ENCODE measurements around the gene HIGD2B.
A peak's percentile ranks its signal among the peaks of the same experiment; 100 is the strongest.
"Not testable (repeated sequence)": the region's sequence is repeated elsewhere in the genome, so short reads cannot be mapped to it uniquely, and the experiment has no call there.

Gene HIGD2B, protein sequence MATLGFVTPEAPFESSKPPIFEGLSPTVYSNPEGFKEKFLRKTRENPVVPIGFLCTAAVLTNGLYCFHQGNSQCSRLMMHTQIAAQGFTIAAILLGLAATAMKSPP

DNA sequence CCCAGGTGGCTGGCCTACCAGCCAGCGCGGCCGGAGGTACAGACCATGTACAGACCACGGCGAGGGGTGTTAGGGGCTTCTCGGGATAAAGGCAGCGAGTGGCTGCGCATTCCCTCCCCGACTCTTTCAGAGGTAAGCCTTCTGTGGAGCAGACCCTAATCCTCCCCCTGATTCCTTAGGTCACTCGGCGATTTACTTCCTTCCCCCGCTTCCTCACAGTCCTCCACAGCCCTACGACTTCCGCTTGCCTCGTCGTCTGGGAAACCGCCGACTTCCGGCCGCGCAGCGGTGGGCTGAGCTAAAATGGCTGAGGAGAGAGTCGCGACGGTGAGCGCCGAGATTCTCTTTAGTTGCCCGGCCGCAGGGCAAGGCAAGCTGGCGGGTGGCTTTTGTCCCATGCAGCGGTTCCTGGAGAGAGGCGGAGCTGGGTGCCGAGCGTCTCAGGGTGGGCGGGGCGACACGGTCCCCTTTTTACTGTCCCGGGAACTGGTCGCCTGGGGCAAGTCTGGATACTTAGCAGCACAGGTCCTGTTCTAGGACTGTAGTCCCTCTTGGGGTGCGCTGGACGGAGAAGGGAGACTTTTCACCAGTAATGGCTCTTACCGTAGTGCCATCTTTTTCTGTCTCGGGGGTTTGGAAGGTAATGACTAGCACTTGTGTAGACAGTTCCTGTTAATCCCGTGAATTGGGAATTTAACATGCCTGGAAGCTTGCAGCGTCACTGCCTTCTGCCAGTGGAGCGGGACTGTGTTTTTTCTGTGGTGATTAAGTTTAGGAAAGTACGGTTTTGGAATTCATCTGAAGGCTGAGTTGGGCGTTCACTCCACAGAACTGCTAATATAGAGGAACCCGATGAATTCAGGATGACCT, at the start of gene HIGD2B, which contains the start of gene BBS4:
Gene HIGD2B, minus strand, starts transcription at position 258 of the 870 bp plus-strand sequence. CDS start 9,808 bp downstream, outside the sequence.
Gene BBS4, plus strand, starts transcription at position 283 of the 870 bp plus-strand sequence. Its CDS starts 21 bp downstream, at position 304.
- DNase-seq: peak; percentile 87

- DNase-seq: no peak
Measured at GRCh38 chr15:72735111-72735510, 49.1 kb upstream of the HIGD2B start.

DNA sequence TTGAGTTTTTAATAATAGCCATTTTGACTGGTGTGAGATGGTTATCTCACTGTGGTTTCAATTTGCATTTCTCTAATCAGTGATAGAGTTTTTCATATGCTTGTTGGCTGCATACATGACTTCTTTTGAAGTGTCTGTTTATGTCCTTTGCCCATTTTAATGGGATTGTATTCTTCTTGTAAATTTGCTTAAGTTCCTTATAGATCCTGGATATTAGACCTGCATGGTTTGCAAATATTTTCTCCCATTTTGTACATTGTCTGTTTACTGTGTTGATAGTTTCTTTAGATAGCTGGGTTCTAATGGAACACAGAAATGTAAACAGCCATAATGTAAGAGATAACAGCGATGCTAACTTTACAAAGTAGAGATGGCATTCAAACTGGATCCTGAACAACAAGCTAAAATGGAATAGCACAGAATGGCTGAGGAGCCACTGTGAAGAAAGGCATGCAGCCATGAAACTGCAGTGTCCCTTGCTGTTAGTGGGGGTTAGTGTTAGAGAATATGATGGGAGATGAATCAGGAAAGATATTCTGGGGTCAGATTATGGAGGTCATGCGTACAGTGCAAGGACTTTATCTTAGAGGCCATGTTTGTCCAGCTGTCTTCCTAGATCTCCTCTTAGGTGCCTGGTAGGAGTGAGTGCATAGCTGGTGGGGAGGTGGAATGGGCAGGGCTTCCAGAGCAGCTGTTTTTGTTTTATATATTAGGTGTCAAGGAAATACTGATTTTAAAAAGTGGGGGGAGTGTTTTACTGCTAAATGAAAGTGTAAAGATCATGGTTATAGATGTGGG, 48.2 kb upstream of the HIGD2B start:
- DNase-seq: no peak

- no peak for DNase-seq
Measured at GRCh38 chr15:72732516-72732915, 46.5 kb upstream of the HIGD2B start.

DNA sequence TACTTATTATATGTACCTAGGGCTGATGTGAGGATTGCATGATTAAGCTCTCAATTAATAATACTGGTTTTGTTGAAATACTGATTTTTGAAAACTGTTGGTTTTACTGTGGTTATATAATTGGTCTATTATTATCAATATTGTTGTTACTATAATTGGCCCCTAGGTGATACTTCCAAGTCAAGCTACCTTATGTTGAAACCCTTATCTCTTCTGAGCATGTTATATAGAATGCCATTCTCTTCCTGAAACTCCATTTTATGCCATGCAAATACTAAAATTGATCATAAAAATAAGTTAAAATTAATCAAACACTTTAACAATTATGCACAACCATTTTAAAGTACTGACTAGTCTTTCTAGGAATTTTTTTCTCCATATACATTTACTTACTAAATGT, 46.1 kb upstream of the HIGD2B start:
- no peak for DNase-seq

DNA sequence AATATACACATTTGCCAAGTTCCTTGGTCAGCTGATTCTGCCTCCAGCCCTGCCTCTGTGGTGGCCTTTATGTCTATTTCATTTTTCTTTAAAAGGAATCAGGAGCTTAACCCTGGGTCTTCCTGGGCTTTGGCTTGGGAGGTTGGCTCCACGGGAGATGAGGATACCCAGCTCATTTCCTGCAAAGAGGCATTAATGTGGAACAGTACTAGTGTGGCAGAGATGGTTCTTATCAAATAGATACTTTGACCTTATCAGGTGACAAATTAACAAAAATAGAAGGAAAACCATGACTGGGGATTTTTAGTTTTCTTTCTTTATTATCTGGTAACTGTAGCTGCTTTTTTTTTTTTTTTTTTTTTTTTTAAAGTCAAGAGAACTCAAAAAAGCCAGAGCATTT, 42.8 kb upstream of the HIGD2B start:
- DNase-seq: no peak

GRCh38 chr15:72728249-72728648, 42.3 kb upstream of the HIGD2B start:
- not testable (repeated sequence) for DNase-seq

DNA sequence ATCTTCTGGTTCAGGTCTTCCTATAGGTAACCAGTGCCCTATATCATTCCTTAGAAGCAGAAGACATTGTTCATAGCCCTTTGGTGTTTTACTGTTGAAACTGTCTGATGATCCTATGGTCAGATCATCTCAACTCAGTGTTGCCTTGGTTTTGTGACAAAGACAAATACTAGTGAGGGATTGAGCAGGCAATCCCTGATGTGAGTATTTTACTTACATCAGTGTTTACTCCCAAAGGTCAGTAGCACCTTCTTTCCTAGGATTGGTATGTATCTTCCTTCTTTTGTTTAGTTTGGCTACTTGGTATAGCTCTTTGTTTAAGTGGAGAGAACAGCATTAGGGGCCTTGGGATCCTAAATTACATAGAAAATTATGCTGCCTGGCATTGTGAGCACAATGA, 41.2 kb upstream of the HIGD2B start:
- DNase-seq: no peak

GRCh38 chr15:72725851-72726250, 39.9 kb upstream of the HIGD2B start:
- DNase-seq: not testable (repeated sequence)

DNA sequence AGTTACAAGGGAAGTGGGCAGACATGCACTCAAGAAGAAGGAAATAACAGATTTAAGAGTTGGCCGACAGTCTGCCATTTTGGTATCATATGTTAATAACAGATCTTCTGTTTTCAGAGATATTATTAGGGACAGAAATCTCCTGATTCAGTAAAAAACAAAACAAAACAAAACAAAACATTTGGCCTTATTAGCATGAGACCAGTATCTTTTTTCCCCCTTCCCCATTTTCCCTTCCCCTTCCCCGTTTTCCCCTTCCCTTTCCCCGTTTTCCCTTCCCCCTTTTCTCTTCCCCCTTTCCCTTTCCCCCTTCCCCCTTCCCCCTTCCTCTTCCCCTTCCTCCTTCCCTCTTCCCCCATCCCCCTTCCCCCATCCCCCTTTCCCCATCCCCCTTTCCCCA, 39.5 kb upstream of the HIGD2B start:
- DNase-seq: no peak

DNA sequence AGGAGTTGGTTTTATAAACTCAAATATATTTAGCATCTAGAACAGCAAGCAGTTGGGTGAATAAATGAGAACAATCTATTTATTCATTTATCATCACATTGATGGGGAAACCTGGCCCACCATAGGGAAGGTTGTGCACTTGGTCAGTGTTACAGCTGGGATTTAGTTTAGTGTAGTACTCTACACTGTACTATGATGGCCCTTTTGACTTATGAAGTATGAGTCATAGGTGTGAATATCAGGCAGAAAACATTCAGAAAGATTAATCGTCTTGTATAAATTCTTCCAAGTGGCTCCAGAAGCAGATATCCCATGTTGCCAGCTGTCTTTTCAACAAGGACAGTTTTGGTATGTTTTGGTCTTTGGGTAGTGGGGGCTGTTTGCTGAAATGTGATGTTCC, 38.0 kb upstream of the HIGD2B start:
- no peak for DNase-seq

DNA sequence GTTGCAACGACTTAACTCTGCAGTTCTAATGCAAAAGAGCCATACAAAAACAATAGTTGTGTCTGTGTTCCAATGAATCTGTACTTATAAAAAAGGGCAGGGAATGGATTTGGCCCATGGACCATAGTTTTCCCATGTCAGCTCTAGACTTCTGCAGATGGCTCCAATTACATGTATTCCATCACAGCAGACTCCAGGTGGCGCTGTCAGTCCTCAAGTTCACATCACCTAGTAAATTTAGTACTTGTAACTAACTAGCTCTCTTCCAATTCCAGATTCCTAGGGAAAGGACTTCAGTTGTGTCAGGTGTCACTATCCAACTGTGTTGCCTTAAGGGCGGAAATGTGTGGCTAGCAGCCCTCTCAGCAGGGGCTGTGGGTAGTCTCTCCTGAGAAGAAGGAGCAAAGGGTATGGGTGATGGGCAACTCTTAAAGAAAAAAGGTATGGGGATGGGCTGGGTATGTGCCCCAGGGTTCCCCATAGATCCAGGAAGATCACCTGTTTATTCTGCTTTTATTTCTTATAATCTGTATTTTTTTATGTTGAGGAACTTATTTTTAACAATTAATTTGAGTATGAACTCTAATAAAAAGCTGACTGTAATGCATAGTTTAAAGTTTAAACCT, 36.2 kb upstream of the HIGD2B start:
- DNase-seq: peak; percentile 68

DNA sequence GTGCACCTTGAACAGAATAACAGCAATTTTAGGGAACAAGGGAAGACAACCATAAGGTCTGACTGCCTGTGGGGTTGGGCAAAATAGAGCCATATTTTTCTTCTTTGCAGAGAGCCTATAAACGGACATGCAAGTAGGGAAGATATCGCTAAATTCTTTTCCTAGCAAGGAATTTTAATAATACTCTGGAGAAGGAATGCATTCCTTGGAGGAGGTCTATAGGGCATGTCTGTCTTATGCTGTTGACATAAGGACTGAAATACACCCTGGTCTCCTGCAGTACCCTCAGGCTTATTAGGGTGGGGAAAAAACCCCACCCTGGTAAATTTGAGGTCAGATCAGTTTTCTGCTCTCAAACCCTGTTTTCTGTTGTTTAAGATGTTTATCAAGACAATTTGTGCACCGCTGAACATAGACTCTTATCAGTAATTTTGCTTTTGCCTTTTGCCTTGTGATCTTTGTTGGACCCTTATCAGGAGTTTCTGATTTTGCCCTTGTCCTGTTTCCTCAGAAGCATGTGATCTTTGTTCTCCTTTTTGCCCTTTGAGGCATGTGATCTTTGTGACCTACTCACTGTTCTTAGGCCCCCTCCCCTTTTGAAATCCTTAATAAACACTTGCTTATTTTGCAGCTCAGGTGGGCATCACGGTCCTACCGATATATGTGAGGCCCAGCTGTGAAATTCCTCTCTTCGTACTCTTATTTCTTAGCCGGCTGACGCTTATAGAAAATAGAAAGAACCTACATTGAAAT, 22.7 kb upstream of the HIGD2B start:
- not testable (repeated sequence) for DNase-seq

- no peak for DNase-seq
Measured at GRCh38 chr15:72706266-72706665, 20.3 kb upstream of the HIGD2B start.

GRCh38 chr15:72700076-72700475, 14.1 kb upstream of the HIGD2B start:
- DNase-seq: no peak

- DNase-seq: no peak
Measured at GRCh38 chr15:72698938-72699337, 13.0 kb upstream of the HIGD2B start.

GRCh38 chr15:72690938-72691337, 5.0 kb upstream of the HIGD2B start:
- no peak for DNase-seq

GRCh38 chr15:72688697-72689096, 2.7 kb upstream of the HIGD2B start:
- no peak for DNase-seq

DNA sequence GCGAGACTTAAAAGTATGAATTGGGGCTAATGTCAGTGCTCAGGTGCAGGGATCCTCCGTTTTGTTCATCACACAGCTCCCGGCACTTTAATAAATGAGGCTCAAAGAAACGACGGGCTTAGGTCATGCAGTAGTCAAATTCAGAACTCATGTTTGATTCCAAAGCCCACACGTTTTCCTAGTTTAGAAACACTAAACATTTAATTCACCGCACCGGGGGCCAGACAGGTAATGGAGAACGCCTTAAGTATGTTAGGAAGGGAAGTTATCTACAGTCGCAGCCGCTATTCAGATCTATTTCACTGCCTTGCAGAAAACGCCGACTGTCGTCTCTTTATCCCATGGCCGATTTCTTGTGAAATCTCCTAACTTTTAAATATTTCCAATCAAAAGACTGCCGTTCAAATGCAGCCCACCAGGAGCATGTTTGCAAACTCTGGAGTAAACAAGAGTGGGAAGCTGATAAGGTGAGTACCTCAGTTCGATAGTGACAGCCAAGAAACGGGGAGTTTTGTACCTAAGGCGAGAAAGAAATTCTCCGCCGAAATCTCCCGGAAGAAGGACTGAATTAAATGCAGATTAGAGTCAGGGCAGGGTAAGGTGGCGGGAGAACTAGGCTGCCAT, 569 bp downstream of the HIGD2B start:
- peak; percentile 0 for DNase-seq

DNA sequence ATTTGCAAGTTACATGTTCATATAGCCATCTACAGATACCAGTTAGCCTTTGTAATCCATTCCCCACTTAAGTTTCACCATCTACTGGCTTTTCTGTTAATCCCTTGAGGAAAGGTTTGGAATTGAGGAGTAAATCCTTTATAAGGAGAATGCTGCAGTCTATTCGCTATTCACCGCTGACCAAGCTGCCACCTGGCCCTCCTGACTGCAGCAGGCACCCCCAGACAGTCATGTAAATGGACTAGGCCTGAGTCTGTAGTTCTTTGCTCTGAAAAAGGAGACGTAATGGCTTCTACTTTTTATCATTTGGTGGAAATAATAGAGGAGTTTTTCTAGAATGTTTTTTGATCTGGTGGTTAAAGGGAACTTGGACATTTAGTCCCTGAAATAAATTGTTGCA, 3.2 kb downstream of the HIGD2B start:
- no peak for DNase-seq

GRCh38 chr15:72680931-72681330, 5.1 kb downstream of the HIGD2B start:
- no peak for DNase-seq

- no peak for DNase-seq
Measured at GRCh38 chr15:72676838-72677237, 9.1 kb downstream of the HIGD2B start.

Data from CD4-positive, alpha-beta T cell treated with Interleukin-21 for 1 hour (primary cell).